Glomerular endothelial cell (primary cell): Measurements from ENCODE around the gene ZMAT3. TPM values are rescaled to one million over a fixed set of nuclear protein-coding genes. Genes with fewer than 3 reads are reported as not detected.

Source experiments
- total RNA-seq: library from RNA; depleted of rRNA; stranded (reverse); fragments of >200 nt; gene quantifications from 2 replicates; pipeline ENCODE4 v1.2.3, GENCODE V29; 2015

Gene ZMAT3
- total RNA-seq, 1 donor from 2014 or later = 70.1 TPM

Other genes with a start within 250 kb of the ZMAT3 start
- gene PIK3CA, start 76.5 kb upstream of the ZMAT3 start, total RNA-seq = 16.9 and 21.3 TPM in 2 replicates
- gene KCNMB3, start 179.3 kb upstream of the ZMAT3 start, total RNA-seq = 0.53 and 2.1 TPM in 2 replicates